WTC11 (cell line): ENCODE data around the gene KCNIP3. TPM values are rescaled to one million over a fixed set of nuclear protein-coding genes. Genes with fewer than 3 reads are reported as not detected.

Experiments used
- ATAC-seq: fragments of 200-7000 bp; cut with Tn5 transposase; 2 replicates; pipeline ENCODE4 v1.10.0; 2021; ENCODE audit warnings: mild to moderate bottlenecking, moderate library complexity
- CTCF ChIA-PET: fragments of 300-600 bp; sonication (Branson Sonifier 250); formaldehyde crosslinking; loops from one replicate; lab custom pipeline; 2021; ENCODE audit warnings: antibody characterized with exemption; lab: Charles Lee
- POLR2A ChIA-PET: fragments of 350-600 bp; sonication (Branson Sonifier 250); formaldehyde crosslinking; loops from one replicate; lab custom pipeline; 2021; ENCODE audit warnings: antibody characterized with exemption; lab: Charles Lee
- DNase-seq: peaks from one replicate; pipeline ENCODE4 v3.0.0; 2021; ENCODE audit warnings: low spot score
- H3K27ac Mint-ChIP-seq: 2 replicates; pipeline ENCODE4 v1.8.0; 2021; ENCODE audit warnings: mixed read lengths
- H3K27me3 Mint-ChIP-seq: 2 replicates; pipeline ENCODE4 v1.8.0; 2021; ENCODE audit warnings: low read depth, mild to moderate bottlenecking, moderate library complexity, mixed read lengths
- H3K36me3 Mint-ChIP-seq: 2 replicates; pipeline ENCODE4 v1.8.0; 2021; ENCODE audit warnings: mixed read lengths
- H3K4me1 Mint-ChIP-seq: 2 replicates; pipeline ENCODE4 v1.8.0; 2022; ENCODE audit warnings: mixed read lengths
- H3K4me3 Mint-ChIP-seq: 2 replicates; pipeline ENCODE4 v1.8.0; 2021; ENCODE audit warnings: mild to moderate bottlenecking, moderate library complexity, mixed read lengths
- H3K9me3 Mint-ChIP-seq: 2 replicates; pipeline ENCODE4 v1.8.0; 2021; ENCODE audit warnings: mixed read lengths
- AFF4 ChIP-seq: sonication (generic); formaldehyde crosslinking; IDR thresholded peaks from 2 replicates; pipeline ENCODE4 v1.8.1; 2023; ENCODE audit warnings: mild to moderate bottlenecking, missing genetic modification reagents, borderline replicate concordance
- CREM ChIP-seq: sonication (generic); formaldehyde crosslinking; IDR thresholded peaks from 2 replicates; pipeline ENCODE4 v1.8.1; 2022; ENCODE audit warnings: mild to moderate bottlenecking, missing genetic modification reagents, moderate library complexity
- EMX1 ChIP-seq: fragments of 250-450 bp; sonication (Bioruptor Pico); IDR thresholded peaks from 2 replicates; pipeline ENCODE4 v1.8.0; 2021; ENCODE audit warnings: mild to moderate bottlenecking
- FOXJ3 ChIP-seq: sonication (generic); formaldehyde crosslinking; IDR thresholded peaks from 2 replicates; pipeline ENCODE4 v1.9.0; 2021; ENCODE audit warnings: missing genetic modification reagents, mild to moderate bottlenecking, borderline replicate concordance
- FOXK1 ChIP-seq: sonication (generic); formaldehyde crosslinking; IDR thresholded peaks from 2 replicates; pipeline ENCODE4 v1.8.0; 2022; ENCODE audit warnings: mild to moderate bottlenecking, moderate library complexity, missing genetic modification reagents
- JUN ChIP-seq: sonication (generic); formaldehyde crosslinking; IDR thresholded peaks from 2 replicates; pipeline ENCODE4 v1.8.0; 2023; ENCODE audit warnings: mild to moderate bottlenecking, missing genetic modification reagents
- MAX ChIP-seq: sonication (generic); formaldehyde crosslinking; IDR thresholded peaks from 2 replicates; pipeline ENCODE4 v1.8.0; 2022; ENCODE audit warnings: mild to moderate bottlenecking, missing genetic modification reagents
- NFE2L1 ChIP-seq: sonication (generic); formaldehyde crosslinking; IDR thresholded peaks from 2 replicates; pipeline ENCODE4 v1.8.1; 2023; ENCODE audit warnings: missing genetic modification reagents
- ZNF281 ChIP-seq: sonication (generic); formaldehyde crosslinking; IDR thresholded peaks from 2 replicates; pipeline ENCODE4 v1.8.0; 2023; ENCODE audit warnings: mild to moderate bottlenecking, missing genetic modification reagents
- ZNF532 ChIP-seq: fragments of 250-450 bp; sonication (Bioruptor Pico); IDR thresholded peaks from 2 replicates; pipeline ENCODE4 v1.9.0; 2021; ENCODE audit warnings: mild to moderate bottlenecking, borderline replicate concordance
- total RNA-seq: library from RNA; stranded (reverse); gene quantifications from 3 replicates; pipeline ENCODE4 v1.2.3, GENCODE V29; 2021

KCNIP3 gene
- total RNA-seq, 1 experiment from 2014 or later: 2.1 TPM

GRCh38 chr2:95325590-95326432 lies 28.7 kb downstream of the KCNIP3 start (continued):
- TF ChIP-seq AFF4 (CRISPR knock-in tag): no peak

- POLR2A ChIA-PET: no interaction called here
- no peak overlapping the region for H3K4me3 Mint-ChIP-seq
- peaks cover 9% of the 10 kb centered on the region for H3K9me3 Mint-ChIP-seq
- ATAC-seq (no peak), DNase-seq (no peak)
- no peaks in the 10 kb centered on the region for H3K27me3 Mint-ChIP-seq
- CTCF ChIA-PET: interaction anchor here (2.5 to 5.2 kb wide), 3 partner anchors 19 to 95 kb away, joined by 11 to 28 read pairs (median 13); no protein-coding TSS in a partner anchor
- no peak overlapping the region for H3K27ac Mint-ChIP-seq
- no peaks in the 10 kb centered on the region for H3K36me3 Mint-ChIP-seq
- 0 out of 2 replicates have a peak, but pooled peaks cover 2% of the 10 kb centered on the region for H3K4me1 Mint-ChIP-seq
- no peak for TF ChIP-seq CREM (CRISPR knock-in tag)
- no peak for TF ChIP-seq ZNF532 (CRISPR knock-in tag)
- TF ChIP-seq FOXK1: no peak
- no peak for TF ChIP-seq EMX1 (CRISPR knock-in tag)
These were observed 29.4 kb downstream of the KCNIP3 start for GRCh38 chr2:95326433-95327140.

GRCh38 chr2:95327861-95328260 lies 30.7 kb downstream of the KCNIP3 start:
- DNase-seq (no peak), ATAC-seq (no peak)
- no peaks in the 10 kb centered on the region for H3K36me3 Mint-ChIP-seq
- TF ChIP-seq NFE2L1 (CRISPR knock-in tag): no peak
- TF ChIP-seq FOXK1: no peak
- TF ChIP-seq JUN (CRISPR knock-in tag): no peak
- TF ChIP-seq MAX (CRISPR knock-in tag): no peak
- no peak for TF ChIP-seq ZNF281 (CRISPR knock-in tag)
- TF ChIP-seq FOXJ3 (CRISPR knock-in tag): no peak
- peaks cover 9% of the 10 kb centered on the region for H3K9me3 Mint-ChIP-seq
- H3K27me3 Mint-ChIP-seq: no peaks in the 10 kb centered on the region; the same call in 1 of the 2 replicates
- H3K4me3 Mint-ChIP-seq: no peak overlapping the region
- H3K27ac Mint-ChIP-seq: no peak overlapping the region
- POLR2A ChIA-PET: no interaction called here
- 0 out of 2 replicates have a peak, but pooled peaks cover 2% of the 10 kb centered on the region for H3K4me1 Mint-ChIP-seq
- CTCF ChIA-PET: interaction anchor here (0.5 to 5.2 kb wide), 11 partner anchors 8 to 305 kb away, joined by 3 to 28 read pairs (median 5); no protein-coding TSS in a partner anchor
